Right lobe of liver (tissue), 4 donors: ENCODE data around the gene NCF4.

Experiments
- POLR2A ChIP-seq: fragments of 450-650 bp; IDR thresholded peaks from one replicate; pipeline ENCODE4 v1.6.1; 2017; ENCODE audit warnings: antibody characterized with exemption, mild to moderate bottlenecking
- TF ChIP-seq, protein P1 (sequence below), 4 donors: fragments of 200-600 bp in 3 of 4; fragments of 450-650 bp in 1 of 4; IDR thresholded peaks; one replicate each; pipeline versions ENCODE4 v1.5.1 to v1.8.0; 2016 to 2022; ENCODE audit warnings: antibody characterized with exemption in 4 of 4, mild to moderate bottlenecking in 2 of 4
- donor health status: DM: no; HTN: no; CAD: no.
- donor health status: DM: no; HTN: no; CAD: no.
- donor health status: DM: no; HTN: yes; CAD: no.

DNA sequence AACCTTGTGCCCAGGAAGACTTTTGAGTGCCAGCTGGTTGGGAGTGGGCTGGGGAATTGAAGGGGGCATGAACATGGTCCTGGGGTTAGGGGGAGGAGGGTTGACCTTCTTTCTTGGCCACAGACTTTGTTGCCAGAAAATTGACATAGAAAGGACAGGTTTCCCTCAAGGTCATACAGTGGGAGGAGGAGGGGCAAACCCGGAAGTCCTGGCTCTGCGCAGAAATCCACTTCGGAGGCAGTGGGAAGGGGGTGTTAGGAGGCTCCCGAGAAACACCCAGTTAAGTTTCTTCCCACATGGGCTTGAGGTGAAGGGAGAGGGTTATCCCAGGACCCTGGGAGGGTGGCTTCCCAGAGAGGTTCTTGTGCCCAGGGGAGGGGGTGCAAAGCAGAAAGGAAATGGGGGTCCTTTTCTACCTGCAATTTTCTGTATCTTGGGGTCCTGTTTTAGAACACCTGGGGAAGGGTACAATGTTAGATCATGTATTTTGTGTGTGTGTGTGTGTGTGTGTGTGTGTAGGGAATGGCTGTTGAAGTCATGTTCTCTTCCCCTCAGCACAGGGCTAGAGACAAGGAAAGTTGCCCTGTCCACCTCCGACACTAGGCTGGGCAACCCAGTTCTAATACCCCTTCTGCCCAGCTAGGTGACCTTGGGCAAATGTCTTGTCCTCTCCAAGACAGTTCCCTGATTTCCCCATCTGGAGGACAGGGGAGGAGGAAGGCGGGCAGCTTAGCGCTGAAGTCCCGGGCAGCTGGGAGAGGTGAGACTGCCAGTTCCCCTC is 45.1 kb upstream of the NCF4 start:
- TF ChIP-seq, protein P1, sequence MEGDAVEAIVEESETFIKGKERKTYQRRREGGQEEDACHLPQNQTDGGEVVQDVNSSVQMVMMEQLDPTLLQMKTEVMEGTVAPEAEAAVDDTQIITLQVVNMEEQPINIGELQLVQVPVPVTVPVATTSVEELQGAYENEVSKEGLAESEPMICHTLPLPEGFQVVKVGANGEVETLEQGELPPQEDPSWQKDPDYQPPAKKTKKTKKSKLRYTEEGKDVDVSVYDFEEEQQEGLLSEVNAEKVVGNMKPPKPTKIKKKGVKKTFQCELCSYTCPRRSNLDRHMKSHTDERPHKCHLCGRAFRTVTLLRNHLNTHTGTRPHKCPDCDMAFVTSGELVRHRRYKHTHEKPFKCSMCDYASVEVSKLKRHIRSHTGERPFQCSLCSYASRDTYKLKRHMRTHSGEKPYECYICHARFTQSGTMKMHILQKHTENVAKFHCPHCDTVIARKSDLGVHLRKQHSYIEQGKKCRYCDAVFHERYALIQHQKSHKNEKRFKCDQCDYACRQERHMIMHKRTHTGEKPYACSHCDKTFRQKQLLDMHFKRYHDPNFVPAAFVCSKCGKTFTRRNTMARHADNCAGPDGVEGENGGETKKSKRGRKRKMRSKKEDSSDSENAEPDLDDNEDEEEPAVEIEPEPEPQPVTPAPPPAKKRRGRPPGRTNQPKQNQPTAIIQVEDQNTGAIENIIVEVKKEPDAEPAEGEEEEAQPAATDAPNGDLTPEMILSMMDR (IDR thresholded peaks at IDR 0.05), result no peak
- TF ChIP-seq POLR2A, result no peak
